ENCODE measurements around the gene CRY2. TPM values are rescaled to one million over a fixed set of nuclear protein-coding genes. Genes with fewer than 3 reads are reported as not detected.
A peak's percentile ranks its signal among the peaks of the same experiment; 100 is the strongest.

Gene CRY2
- total and polyA plus RNA-seq, 2 of the 13 experiments (the other 11 are each of a cell fraction or from before 2014, with no cell fraction given) = 10.1 to 12.2 TPM

DNA sequence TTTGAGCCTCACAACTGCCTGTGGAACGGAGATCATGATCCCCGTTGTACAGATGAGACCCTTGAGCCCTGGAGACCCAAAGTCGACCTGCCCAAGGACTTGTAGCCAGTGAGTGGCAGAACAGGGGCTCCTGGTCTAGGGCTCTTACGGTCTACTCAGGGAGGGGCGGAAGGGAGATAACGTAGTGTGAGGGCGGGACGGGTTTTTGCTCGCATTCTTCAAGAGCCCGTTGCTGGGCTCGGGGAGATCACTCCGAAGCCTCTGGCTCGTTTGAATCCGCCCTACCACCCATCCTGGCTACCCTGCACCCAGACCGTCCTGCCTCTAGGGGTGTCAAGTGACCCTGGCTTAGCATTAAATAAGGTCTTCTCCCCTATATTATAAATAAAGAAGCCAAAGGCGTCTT is 639 bp downstream of the CRY2 start (continued):
- TF ChIP-seq, protein P1, sequence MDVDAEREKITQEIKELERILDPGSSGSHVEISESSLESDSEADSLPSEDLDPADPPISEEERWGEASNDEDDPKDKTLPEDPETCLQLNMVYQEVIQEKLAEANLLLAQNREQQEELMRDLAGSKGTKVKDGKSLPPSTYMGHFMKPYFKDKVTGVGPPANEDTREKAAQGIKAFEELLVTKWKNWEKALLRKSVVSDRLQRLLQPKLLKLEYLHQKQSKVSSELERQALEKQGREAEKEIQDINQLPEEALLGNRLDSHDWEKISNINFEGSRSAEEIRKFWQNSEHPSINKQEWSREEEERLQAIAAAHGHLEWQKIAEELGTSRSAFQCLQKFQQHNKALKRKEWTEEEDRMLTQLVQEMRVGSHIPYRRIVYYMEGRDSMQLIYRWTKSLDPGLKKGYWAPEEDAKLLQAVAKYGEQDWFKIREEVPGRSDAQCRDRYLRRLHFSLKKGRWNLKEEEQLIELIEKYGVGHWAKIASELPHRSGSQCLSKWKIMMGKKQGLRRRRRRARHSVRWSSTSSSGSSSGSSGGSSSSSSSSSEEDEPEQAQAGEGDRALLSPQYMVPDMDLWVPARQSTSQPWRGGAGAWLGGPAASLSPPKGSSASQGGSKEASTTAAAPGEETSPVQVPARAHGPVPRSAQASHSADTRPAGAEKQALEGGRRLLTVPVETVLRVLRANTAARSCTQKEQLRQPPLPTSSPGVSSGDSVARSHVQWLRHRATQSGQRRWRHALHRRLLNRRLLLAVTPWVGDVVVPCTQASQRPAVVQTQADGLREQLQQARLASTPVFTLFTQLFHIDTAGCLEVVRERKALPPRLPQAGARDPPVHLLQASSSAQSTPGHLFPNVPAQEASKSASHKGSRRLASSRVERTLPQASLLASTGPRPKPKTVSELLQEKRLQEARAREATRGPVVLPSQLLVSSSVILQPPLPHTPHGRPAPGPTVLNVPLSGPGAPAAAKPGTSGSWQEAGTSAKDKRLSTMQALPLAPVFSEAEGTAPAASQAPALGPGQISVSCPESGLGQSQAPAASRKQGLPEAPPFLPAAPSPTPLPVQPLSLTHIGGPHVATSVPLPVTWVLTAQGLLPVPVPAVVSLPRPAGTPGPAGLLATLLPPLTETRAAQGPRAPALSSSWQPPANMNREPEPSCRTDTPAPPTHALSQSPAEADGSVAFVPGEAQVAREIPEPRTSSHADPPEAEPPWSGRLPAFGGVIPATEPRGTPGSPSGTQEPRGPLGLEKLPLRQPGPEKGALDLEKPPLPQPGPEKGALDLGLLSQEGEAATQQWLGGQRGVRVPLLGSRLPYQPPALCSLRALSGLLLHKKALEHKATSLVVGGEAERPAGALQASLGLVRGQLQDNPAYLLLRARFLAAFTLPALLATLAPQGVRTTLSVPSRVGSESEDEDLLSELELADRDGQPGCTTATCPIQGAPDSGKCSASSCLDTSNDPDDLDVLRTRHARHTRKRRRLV (CRISPR knock-in tag; IDR thresholded peaks at IDR 0.05) = no peak
- TF ChIP-seq, protein P2, sequence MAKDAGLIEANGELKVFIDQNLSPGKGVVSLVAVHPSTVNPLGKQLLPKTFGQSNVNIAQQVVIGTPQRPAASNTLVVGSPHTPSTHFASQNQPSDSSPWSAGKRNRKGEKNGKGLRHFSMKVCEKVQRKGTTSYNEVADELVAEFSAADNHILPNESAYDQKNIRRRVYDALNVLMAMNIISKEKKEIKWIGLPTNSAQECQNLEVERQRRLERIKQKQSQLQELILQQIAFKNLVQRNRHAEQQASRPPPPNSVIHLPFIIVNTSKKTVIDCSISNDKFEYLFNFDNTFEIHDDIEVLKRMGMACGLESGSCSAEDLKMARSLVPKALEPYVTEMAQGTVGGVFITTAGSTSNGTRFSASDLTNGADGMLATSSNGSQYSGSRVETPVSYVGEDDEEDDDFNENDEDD (CRISPR knock-in tag; IDR thresholded peaks at IDR 0.05; ENCODE audit: borderline replicate concordance) = no peak
- TF ChIP-seq RFXAP (CRISPR knock-in tag; IDR thresholded peaks at IDR 0.05; ENCODE audit: borderline replicate concordance) (0 out of 2 replicates have a peak, but pooled peaks have one; percentile 3), ZSCAN25 (CRISPR knock-in tag; IDR thresholded peaks at IDR 0.05) (no peak), HNRNPUL1 (IDR thresholded peaks at IDR 0.05; ENCODE audit: low read depth, low read length) (no peak), REPIN1 (CRISPR knock-in tag; IDR thresholded peaks at IDR 0.05; ENCODE audit: borderline replicate concordance, low read depth) (peak; percentile 12; the same call in 1 of the 2 replicates), GATAD1 (CRISPR knock-in tag; IDR thresholded peaks at IDR 0.05) (no peak), SIN3B (IDR thresholded peaks at IDR 0.05; ENCODE audit: low read length) (no peak), ZNF891 (CRISPR knock-in tag; IDR thresholded peaks at IDR 0.05) (no peak), SPEN (CRISPR knock-in tag; IDR thresholded peaks at IDR 0.05; ENCODE audit: low read depth) (no peak), ZNF672 (CRISPR knock-in tag; IDR thresholded peaks at IDR 0.05) (no peak), TAF15 (IDR thresholded peaks at IDR 0.05; ENCODE audit: low read depth, low read length, poor library complexity, severe bottlenecking) (no peak), ZNF570 (CRISPR knock-in tag; IDR thresholded peaks at IDR 0.05; ENCODE audit: borderline replicate concordance) (no peak), HNRNPLL (IDR thresholded peaks at IDR 0.05; ENCODE audit: low read depth, low read length, poor library complexity, severe bottlenecking) (peak; percentile 48), KAT7 (CRISPR knock-in tag; IDR thresholded peaks at IDR 0.05; ENCODE audit: borderline replicate concordance) (no peak), ASH2L (IDR thresholded peaks at IDR 0.05; ENCODE audit: insufficient read length, low read depth, low read length) (no peak), ATRX (CRISPR knock-in tag; IDR thresholded peaks at IDR 0.05; ENCODE audit: borderline replicate concordance) (no peak), MLLT10 (CRISPR knock-in tag; IDR thresholded peaks at IDR 0.05) (no peak), TOPORS (CRISPR knock-in tag; IDR thresholded peaks at IDR 0.05) (no peak), RAD51 (IDR thresholded peaks at IDR 0.05; ENCODE audit: borderline replicate concordance) (no peak), ZFYVE20 (CRISPR knock-in tag; IDR thresholded peaks at IDR 0.05; ENCODE audit: borderline replicate concordance, low read depth) (no peak), XBP1 (CRISPR knock-in tag; IDR thresholded peaks at IDR 0.05) (no peak), MED13 (CRISPR knock-in tag; IDR thresholded peaks at IDR 0.05) (no peak)
- TF ChIP-seq, protein P3, sequence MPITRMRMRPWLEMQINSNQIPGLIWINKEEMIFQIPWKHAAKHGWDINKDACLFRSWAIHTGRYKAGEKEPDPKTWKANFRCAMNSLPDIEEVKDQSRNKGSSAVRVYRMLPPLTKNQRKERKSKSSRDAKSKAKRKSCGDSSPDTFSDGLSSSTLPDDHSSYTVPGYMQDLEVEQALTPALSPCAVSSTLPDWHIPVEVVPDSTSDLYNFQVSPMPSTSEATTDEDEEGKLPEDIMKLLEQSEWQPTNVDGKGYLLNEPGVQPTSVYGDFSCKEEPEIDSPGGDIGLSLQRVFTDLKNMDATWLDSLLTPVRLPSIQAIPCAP (CRISPR knock-in tag; IDR thresholded peaks at IDR 0.05; ENCODE audit: low read depth) = no peak
- TF ChIP-seq, protein P4, sequence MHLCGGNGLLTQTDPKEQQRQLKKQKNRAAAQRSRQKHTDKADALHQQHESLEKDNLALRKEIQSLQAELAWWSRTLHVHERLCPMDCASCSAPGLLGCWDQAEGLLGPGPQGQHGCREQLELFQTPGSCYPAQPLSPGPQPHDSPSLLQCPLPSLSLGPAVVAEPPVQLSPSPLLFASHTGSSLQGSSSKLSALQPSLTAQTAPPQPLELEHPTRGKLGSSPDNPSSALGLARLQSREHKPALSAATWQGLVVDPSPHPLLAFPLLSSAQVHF (CRISPR knock-in tag; IDR thresholded peaks at IDR 0.05) = no peak

Data from HepG2 (cell line).